ENCODE data around the gene DHRS7.
"Not testable (repeated sequence)": the region's sequence is repeated elsewhere in the genome, so short reads cannot be mapped to it uniquely, and the experiment has no call there.

Gene DHRS7

DNA sequence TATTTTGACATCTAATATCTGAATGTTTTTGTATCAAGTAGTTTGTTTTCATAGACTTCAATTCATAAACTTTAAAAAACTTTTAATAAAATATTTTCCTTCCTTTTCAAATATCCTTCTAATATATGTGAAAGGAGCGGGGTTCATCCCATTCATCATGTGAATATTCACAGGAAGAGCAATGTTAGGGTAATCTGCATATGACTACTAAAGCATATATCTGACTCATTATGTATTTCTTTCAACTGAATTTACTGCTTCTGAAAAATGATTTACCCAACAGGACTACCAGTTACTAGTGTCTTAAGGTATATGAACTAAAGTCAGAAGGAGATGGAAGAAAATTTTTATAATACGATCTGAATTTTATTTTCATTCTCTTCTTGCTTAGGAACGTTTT lies 30.5 kb downstream of the DHRS7 start:
- DNase-seq (ENCODE audit: low read depth), result no peak

DNA sequence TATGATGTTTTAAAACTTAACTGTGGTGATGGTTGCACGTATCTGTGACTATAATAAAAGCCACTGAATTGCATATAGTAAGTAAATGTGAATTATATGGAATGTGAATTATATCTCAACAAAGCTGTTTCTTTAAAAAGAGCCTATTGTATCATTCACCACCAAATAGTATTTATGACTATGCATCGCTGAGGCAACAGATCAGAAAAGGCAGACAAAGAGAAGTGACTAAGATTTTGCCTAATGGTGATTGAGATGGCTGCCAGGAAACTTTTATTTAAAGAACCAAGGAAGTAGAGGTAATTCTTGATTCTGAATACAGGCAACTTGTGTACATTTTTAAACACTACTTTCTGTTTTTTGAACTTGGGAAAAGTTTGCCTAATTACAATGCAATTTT lies 31.7 kb downstream of the DHRS7 start:
- DNase-seq (ENCODE audit: low read depth), result no peak

DNA sequence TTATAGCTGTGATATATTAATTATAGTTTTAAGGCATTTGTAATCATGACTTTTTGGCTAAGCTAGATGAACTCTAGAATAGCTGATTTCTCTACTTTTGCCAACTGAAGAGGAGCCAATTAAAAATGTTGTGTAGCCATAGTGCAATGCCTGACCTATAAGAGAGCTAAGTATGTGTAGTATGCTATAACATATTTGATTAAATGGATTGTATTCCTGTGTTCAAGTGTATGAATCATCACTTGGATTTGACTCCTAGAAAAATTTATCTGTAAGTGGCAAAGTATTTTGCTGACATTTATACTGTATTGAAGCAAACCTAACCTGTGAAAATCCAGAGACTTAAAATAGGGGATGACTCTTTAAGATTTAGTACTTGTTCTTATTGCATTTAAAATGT lies 39.3 kb downstream of the DHRS7 start:
- no peak for DNase-seq (ENCODE audit: low read depth)

DNA sequence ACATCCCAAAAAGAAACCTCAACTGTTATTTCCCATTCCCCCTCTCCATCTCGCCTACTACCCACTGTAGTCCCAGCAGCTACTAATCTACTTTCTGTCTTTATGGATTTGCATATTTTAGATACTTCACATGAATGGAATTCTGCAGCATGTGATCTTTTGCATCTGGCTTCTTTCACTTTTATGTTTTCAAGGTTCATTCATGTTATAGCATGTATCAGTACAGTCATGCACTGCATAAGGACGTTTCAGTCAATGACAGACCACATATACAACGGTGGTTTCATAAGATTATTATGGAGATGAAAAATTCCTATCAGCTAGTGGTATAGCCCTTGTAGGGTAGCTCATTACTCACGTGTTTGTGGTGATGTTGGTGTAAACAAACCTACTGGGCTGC lies 49.0 kb downstream of the DHRS7 start:
- no peak for DNase-seq (ENCODE audit: low read depth)

DNA sequence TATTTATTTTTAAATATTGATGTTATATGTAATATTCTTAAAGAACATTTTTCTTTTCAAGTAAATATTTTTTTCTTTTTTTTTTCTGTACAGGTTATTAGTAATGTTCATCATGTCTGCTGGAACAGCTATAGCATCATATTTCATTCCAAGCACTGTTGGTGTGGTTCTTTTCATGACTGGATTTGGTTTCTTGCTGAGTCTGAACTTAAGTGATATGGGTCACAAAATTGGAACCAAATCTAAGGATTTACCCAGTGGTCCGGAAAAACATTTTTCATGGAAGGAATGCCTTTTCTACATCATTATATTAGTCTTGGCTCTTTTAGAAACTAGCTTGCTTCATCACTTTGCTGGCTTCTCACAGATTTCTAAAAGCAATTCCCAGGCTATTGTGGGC lies 50.3 kb downstream of the DHRS7 start:
- DNase-seq (ENCODE audit: low read depth), result no peak

GRCh38 chr14:60111732-60112131 lies 53.5 kb downstream of the DHRS7 start:
- no peak for DNase-seq (ENCODE audit: low read depth)

- DNase-seq (ENCODE audit: low read depth), result no peak
These were observed 57.7 kb downstream of the DHRS7 start for GRCh38 chr14:60107477-60107876.

- no peak for DNase-seq (ENCODE audit: low read depth)
These were observed 58.9 kb downstream of the DHRS7 start for GRCh38 chr14:60106339-60106738.

DNA sequence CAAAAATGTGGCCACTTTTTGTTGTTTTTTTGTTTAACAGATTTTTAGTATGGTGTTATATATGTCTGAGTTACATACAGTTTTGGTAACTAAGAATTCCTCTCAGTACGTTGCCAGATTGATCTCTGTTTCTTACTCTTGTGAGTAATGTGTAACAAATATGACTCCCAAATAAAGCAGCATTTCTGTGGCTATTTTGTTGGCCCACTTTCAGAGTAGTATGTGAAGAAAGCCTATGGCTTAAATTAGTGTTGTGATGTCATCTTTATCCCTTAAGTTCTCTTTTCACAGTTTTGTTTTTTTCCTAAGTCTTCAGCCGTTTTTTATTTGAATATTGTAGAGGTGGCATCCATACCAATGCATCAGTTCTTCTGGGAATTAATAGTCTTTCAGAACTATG lies 62.8 kb downstream of the DHRS7 start:
- DNase-seq (ENCODE audit: low read depth), result no peak

GRCh38 chr14:60101786-60102185 lies 63.4 kb downstream of the DHRS7 start:
- no peak for DNase-seq (ENCODE audit: low read depth)

GRCh38 chr14:60099855-60100254 lies 65.3 kb downstream of the DHRS7 start:
- DNase-seq (ENCODE audit: low read depth), result not testable (repeated sequence)

DNA sequence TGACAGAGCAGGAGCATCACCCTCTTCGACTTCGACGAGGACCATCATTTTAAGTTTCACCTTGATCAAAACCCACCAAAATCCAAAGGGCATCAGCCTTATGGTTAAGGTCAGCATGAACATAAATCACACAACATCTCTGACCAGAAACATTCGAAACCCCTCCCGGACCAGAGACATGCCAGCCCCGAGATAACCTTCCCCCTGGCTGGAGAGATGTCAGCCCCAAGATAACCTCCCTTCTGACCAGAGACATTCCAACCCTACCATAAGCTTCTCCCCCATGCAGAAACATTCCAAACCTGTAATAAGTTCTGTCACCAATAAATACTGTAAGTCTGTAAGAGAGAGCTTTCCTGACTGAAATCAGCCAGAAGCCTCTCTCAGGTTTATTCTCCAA lies 67.2 kb downstream of the DHRS7 start:
- no peak for DNase-seq (ENCODE audit: low read depth)

GRCh38 chr14:60095781-60096450 lies 69.3 kb downstream of the DHRS7 start:
- DNase-seq (ENCODE audit: low read depth), result no peak

- no peak for DNase-seq (ENCODE audit: low read depth)
These were observed 70.0 kb downstream of the DHRS7 start for GRCh38 chr14:60095231-60095630.

GRCh38 chr14:60094306-60094897 lies 70.8 kb downstream of the DHRS7 start:
- no peak for DNase-seq (ENCODE audit: low read depth)

All from stimulated activated CD8-positive, alpha-beta memory T cell treated with anti-CD3 and anti-CD28 coated beads, Interleukin-7, amount 100 ng/mL, for 24 hours (primary cell).